Loucy (cell line): ENCODE results near the gene MIS18BP1.

Source experiments
- H2AFZ ChIP-seq: fragments of 200-600 bp; sonication (generic); 2 replicates; pipeline ENCODE4 v1.6.0; 2016; ENCODE audit warnings: antibody characterized with exemption, mild to moderate bottlenecking, low read length, moderate library complexity
- H3F3A ChIP-seq: fragments of 200-600 bp; 2 replicates; pipeline ENCODE4 v1.6.0; 2016; ENCODE audit warnings: antibody characterized with exemption, low read depth, mild to moderate bottlenecking
- H3K27me3 ChIP-seq: fragments of 200-600 bp; sonication (generic); 2 replicates; pipeline ENCODE4 v1.6.1; 2014; ENCODE audit warnings: low read length, mild to moderate bottlenecking; ENCODE audit not compliant: insufficient read depth, poor library complexity, severe bottlenecking
- H3K36me3 ChIP-seq: fragments of 200-600 bp; sonication (generic); 2 replicates; pipeline ENCODE4 v1.6.1; 2016; ENCODE audit warnings: low read length; ENCODE audit not compliant: insufficient read depth
- H3K4me1 ChIP-seq: fragments of 200-600 bp; sonication (generic); 2 replicates; pipeline ENCODE4 v1.5.1; 2014; ENCODE audit warnings: low read length, mild to moderate bottlenecking; ENCODE audit not compliant: insufficient read depth, poor library complexity, severe bottlenecking
- H3K4me2 ChIP-seq: fragments of 200-600 bp; sonication (generic); 2 replicates; pipeline ENCODE4 v1.6.0; 2014; ENCODE audit warnings: antibody characterized with exemption, low read length, low read depth, mild to moderate bottlenecking; ENCODE audit not compliant: poor library complexity, severe bottlenecking
- H3K4me3 ChIP-seq: fragments of 200-600 bp; sonication (generic); 2 replicates; pipeline ENCODE4 v1.5.1; 2014; ENCODE audit warnings: low read length, mild to moderate bottlenecking, mixed read lengths; ENCODE audit not compliant: poor library complexity, severe bottlenecking
- H3K79me2 ChIP-seq: fragments of 200-600 bp; sonication (generic); 2 replicates; pipeline ENCODE4 v1.6.1; 2014; ENCODE audit warnings: low read length; ENCODE audit not compliant: insufficient read depth
- H3K9ac ChIP-seq: fragments of 200-600 bp; sonication (generic); 2 replicates; pipeline ENCODE4 v1.6.0; 2014; ENCODE audit warnings: mild to moderate bottlenecking, low read depth, low read length, moderate library complexity; ENCODE audit not compliant: poor library complexity, severe bottlenecking
- H3K9me2 ChIP-seq: fragments of 200-600 bp; sonication (generic); replicated peaks from 2 replicates; pipeline ENCODE4 v1.6.1; 2016; ENCODE audit warnings: low read depth, low read length, mixed read lengths
- H3K9me3 ChIP-seq: fragments of 200-600 bp; sonication (generic); 2 replicates; pipeline ENCODE4 v1.6.1; 2014; ENCODE audit warnings: mild to moderate bottlenecking, antibody characterized with exemption, low read length, low read depth; ENCODE audit not compliant: insufficient read depth
- H4K20me1 ChIP-seq: fragments of 200-600 bp; sonication (generic); 2 replicates; pipeline ENCODE4 v1.6.0; 2014; ENCODE audit warnings: antibody characterized with exemption, low read length, mild to moderate bottlenecking; ENCODE audit not compliant: insufficient read depth, poor library complexity, severe bottlenecking
- EZH2phosphoT487 ChIP-seq: fragments of 200-600 bp; IDR thresholded peaks from 2 replicates; pipeline ENCODE4 v1.6.1; 2018; ENCODE audit warnings: antibody characterized with exemption, mild to moderate bottlenecking, moderate library complexity, borderline replicate concordance
- TF ChIP-seq, protein P1 (sequence below): fragments of 200-600 bp; sonication (generic); conservative IDR thresholded peaks from 2 replicates; pipeline ENCODE4 v1.5.1; 2014; ENCODE audit warnings: mild to moderate bottlenecking, antibody characterized with exemption, low read length

The MIS18BP1 gene

GRCh38 chr14:45262637-45263036 is 9.6 kb upstream of the MIS18BP1 start:
- H3K36me3 ChIP-seq = no peaks in the 10 kb centered on the region
- H3K79me2 ChIP-seq = no peaks in the 10 kb centered on the region
- no peaks in the 10 kb centered on the region for H4K20me1 ChIP-seq
- H3K27me3 ChIP-seq = no peaks in the 10 kb centered on the region
- no peaks in the 10 kb centered on the region for H3K4me1 ChIP-seq
- no peak overlapping the region for H3K4me2 ChIP-seq
- no peak overlapping the region for H3K4me3 ChIP-seq
- H3F3A ChIP-seq = no peaks in the 10 kb centered on the region
- H3K9me3 ChIP-seq = peaks cover 23% of the 10 kb centered on the region
- no peak for TF ChIP-seq EZH2phosphoT487
- TF ChIP-seq, protein P1, sequence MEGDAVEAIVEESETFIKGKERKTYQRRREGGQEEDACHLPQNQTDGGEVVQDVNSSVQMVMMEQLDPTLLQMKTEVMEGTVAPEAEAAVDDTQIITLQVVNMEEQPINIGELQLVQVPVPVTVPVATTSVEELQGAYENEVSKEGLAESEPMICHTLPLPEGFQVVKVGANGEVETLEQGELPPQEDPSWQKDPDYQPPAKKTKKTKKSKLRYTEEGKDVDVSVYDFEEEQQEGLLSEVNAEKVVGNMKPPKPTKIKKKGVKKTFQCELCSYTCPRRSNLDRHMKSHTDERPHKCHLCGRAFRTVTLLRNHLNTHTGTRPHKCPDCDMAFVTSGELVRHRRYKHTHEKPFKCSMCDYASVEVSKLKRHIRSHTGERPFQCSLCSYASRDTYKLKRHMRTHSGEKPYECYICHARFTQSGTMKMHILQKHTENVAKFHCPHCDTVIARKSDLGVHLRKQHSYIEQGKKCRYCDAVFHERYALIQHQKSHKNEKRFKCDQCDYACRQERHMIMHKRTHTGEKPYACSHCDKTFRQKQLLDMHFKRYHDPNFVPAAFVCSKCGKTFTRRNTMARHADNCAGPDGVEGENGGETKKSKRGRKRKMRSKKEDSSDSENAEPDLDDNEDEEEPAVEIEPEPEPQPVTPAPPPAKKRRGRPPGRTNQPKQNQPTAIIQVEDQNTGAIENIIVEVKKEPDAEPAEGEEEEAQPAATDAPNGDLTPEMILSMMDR = no peak
- H2AFZ ChIP-seq = no peak overlapping the region
- no peak overlapping the region for H3K9ac ChIP-seq
- H3K9me2 ChIP-seq = no peaks in the 10 kb centered on the region

DNA sequence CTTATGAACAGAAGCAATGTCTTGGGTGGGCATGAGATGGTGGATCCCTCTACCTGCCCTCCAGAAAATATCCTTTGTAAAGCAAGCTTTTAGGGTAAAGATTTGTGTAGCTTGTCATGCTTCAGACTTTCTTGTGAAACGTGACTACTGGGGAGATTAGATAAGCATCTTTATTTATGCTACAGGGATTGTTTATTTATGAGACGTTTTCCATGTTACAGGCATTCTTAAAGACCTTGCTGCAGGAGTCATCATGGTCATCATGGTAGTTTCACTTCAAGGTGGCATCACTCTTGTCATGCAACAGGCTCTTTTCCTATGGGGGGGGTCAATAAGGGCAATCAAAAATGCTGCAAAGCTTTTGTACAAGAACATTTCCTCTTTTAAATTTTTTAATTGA is 8.2 kb upstream of the MIS18BP1 start:
- H4K20me1 ChIP-seq = no peaks in the 10 kb centered on the region
- TF ChIP-seq EZH2phosphoT487 = no peak
- TF ChIP-seq, protein P1 = no peak
- H3K4me1 ChIP-seq = no peaks in the 10 kb centered on the region
- H3K36me3 ChIP-seq = no peaks in the 10 kb centered on the region
- no peak overlapping the region for H3K4me2 ChIP-seq
- H3K27me3 ChIP-seq = no peaks in the 10 kb centered on the region
- no peaks in the 10 kb centered on the region for H3K9me2 ChIP-seq
- no peaks in the 10 kb centered on the region for H3F3A ChIP-seq
- no peaks in the 10 kb centered on the region for H3K79me2 ChIP-seq
- no peak overlapping the region for H3K9ac ChIP-seq
- H3K4me3 ChIP-seq = no peak overlapping the region
- H2AFZ ChIP-seq = no peak overlapping the region
- H3K9me3 ChIP-seq = peaks cover 24% of the 10 kb centered on the region

- Histone ChIP-seq H3K9me2 (no peaks in the 10 kb centered on the region), H3K9me3 (peaks cover 24% of the 10 kb centered on the region), H3K4me3 (no peak overlapping the region), H3F3A (no peaks in the 10 kb centered on the region), H3K79me2 (no peaks in the 10 kb centered on the region), H3K27me3 (no peaks in the 10 kb centered on the region), H3K9ac (no peak overlapping the region), H3K36me3 (no peaks in the 10 kb centered on the region), H3K4me1 (no peaks in the 10 kb centered on the region), H2AFZ (no peak overlapping the region), H3K4me2 (no peak overlapping the region), H4K20me1 (no peaks in the 10 kb centered on the region)
- TF ChIP-seq EZH2phosphoT487 = no peak
- TF ChIP-seq, protein P1 = no peak
These were observed 5.8 kb upstream of the MIS18BP1 start for GRCh38 chr14:45258805-45259204.
